Measurements from ENCODE around the gene POP7.

- no peak for TF ChIP-seq EZH2 (IDR thresholded peaks at IDR 0.05; ENCODE audit: low read depth)
- TF ChIP-seq CTCF (conservative IDR thresholded peaks at IDR 0.05) = no peak
These were observed 24.3 kb upstream of the POP7 start for GRCh38 chr7:100681491-100682227.
